Prostate gland (tissue), 2 donors: Measurements from ENCODE around the gene TM9SF4. TPM values are rescaled to one million over a fixed set of nuclear protein-coding genes. Genes with fewer than 3 reads are reported as not detected.

Experiments
- DNase-seq: peaks from one replicate; pipeline ENCODE4 v3.0.0-alpha.2; 2019; ENCODE audit warnings: low spot score
- H3K27ac ChIP-seq, 2 donors: fragments of 200-600 bp; sonication (generic); 2 replicates each; pipeline ENCODE4 v1.5.1; 2017 to 2019
- H3K27me3 ChIP-seq: fragments of 200-600 bp; sonication (generic); replicated peaks from 2 replicates; pipeline ENCODE4 v1.5.1; 2019; ENCODE audit not compliant: insufficient read depth
- H3K36me3 ChIP-seq, 2 donors: fragments of 200-600 bp; sonication (generic); 1 replicate in 1 of 2; 2 replicates in 1 of 2; pipeline versions ENCODE4 v1.5.1 to v1.8.1; 2017 to 2019
- H3K4me1 ChIP-seq: fragments of 200-600 bp; sonication (generic); replicated peaks from 2 replicates; pipeline ENCODE4 v1.5.1; 2019
- H3K4me3 ChIP-seq, 2 donors: fragments of 200-600 bp; sonication (generic); 2 replicates each; pipeline ENCODE4 v1.5.1; 2017 to 2019
- H3K9me3 ChIP-seq: fragments of 200-600 bp; sonication (generic); 2 replicates; pipeline ENCODE4 v1.5.1; 2017
- POLR2A ChIP-seq: fragments of 450-650 bp; IDR thresholded peaks from one replicate; pipeline ENCODE4 v1.6.1; 2016; ENCODE audit warnings: antibody characterized with exemption, mild to moderate bottlenecking
- POLR2AphosphoS5 ChIP-seq: sonication (generic); formaldehyde crosslinking; IDR thresholded peaks from one replicate; pipeline ENCODE4 v1.6.1; 2017; ENCODE audit warnings: antibody characterized with exemption
- WGBS: methylation state at CpG from one replicate; pipeline ENCODE4 v1.1.5; 2018; 5-methylcytosine and 5-hydroxymethylcytosine counted together
- intact Hi-C: fragments of 100-400 bp; cut with DNase I; formaldehyde crosslinking; loops from one replicate; pipeline ENCODE4 v1.14.2; 2022
- total RNA-seq, 2 donors: library from RNA; depleted of rRNA; stranded (reverse); fragments of >200 nt; gene quantifications; one replicate each; pipeline ENCODE4 v1.1.0, GENCODE V29; 2016
- TF ChIP-seq, protein P1 (sequence below), 4 experiments: fragments of 200-600 bp in 2 of 4; fragments of 450-650 bp in 2 of 4; sonication (generic) in 2 of 4; IDR thresholded peaks; 1 replicate in 3 of 4; 2 replicates in 1 of 4; pipeline ENCODE4 v1.5.1; 2016 to 2019; ENCODE audit warnings: antibody characterized with exemption in 4 of 4, mild to moderate bottlenecking in 2 of 4, moderate library complexity in 2 of 4

Gene TM9SF4
- total RNA-seq, 2 donors from 2014 or later: 44.7 to 62.9 TPM

GRCh38 chr20:32078791-32079190 lies 30.7 kb upstream of the TM9SF4 start:
- Histone ChIP-seq H3K27me3 (no peaks in the 10 kb centered on the region), H3K36me3 (no peaks in the 10 kb centered on the region), H3K27ac (no peak overlapping the region), H3K4me1 (no peaks in the 10 kb centered on the region), H3K4me3 (no peak overlapping the region), H3K9me3 (no peaks in the 10 kb centered on the region)
- DNase-seq: no peak
- intact Hi-C loops: no loop called here
- TF ChIP-seq, protein P1, sequence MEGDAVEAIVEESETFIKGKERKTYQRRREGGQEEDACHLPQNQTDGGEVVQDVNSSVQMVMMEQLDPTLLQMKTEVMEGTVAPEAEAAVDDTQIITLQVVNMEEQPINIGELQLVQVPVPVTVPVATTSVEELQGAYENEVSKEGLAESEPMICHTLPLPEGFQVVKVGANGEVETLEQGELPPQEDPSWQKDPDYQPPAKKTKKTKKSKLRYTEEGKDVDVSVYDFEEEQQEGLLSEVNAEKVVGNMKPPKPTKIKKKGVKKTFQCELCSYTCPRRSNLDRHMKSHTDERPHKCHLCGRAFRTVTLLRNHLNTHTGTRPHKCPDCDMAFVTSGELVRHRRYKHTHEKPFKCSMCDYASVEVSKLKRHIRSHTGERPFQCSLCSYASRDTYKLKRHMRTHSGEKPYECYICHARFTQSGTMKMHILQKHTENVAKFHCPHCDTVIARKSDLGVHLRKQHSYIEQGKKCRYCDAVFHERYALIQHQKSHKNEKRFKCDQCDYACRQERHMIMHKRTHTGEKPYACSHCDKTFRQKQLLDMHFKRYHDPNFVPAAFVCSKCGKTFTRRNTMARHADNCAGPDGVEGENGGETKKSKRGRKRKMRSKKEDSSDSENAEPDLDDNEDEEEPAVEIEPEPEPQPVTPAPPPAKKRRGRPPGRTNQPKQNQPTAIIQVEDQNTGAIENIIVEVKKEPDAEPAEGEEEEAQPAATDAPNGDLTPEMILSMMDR (IDR thresholded peaks at IDR 0.05): no peak
- no peak for TF ChIP-seq POLR2AphosphoS5
- TF ChIP-seq POLR2A: no peak

GRCh38 chr20:32079655-32080109 lies 29.8 kb upstream of the TM9SF4 start:
- WGBS: 71% methylated on average over 8 of the region's 8 CpGs
- intact Hi-C loops: no loop called here
- Histone ChIP-seq H3K27ac (no peak overlapping the region), H3K4me3 (no peak overlapping the region), H3K4me1 (no peaks in the 10 kb centered on the region), H3K9me3 (no peaks in the 10 kb centered on the region), H3K36me3 (no peaks in the 10 kb centered on the region), H3K27me3 (no peaks in the 10 kb centered on the region)
- TF ChIP-seq POLR2AphosphoS5 (no peak), POLR2A (no peak)
- TF ChIP-seq, protein P1 (IDR thresholded peaks at IDR 0.05): no peak
- no peak for DNase-seq

GRCh38 chr20:32080783-32081182 lies 28.7 kb upstream of the TM9SF4 start:
- DNase-seq: no peak
- intact Hi-C loops: no loop called here
- Histone ChIP-seq H3K36me3 (no peaks in the 10 kb centered on the region), H3K27me3 (no peaks in the 10 kb centered on the region), H3K9me3 (no peaks in the 10 kb centered on the region), H3K27ac (no peak overlapping the region), H3K4me3 (no peak overlapping the region), H3K4me1 (no peaks in the 10 kb centered on the region)
- 92% methylated on average over 3 of the region's 3 CpGs for WGBS
- TF ChIP-seq POLR2AphosphoS5 (no peak), POLR2A (no peak)
- TF ChIP-seq, protein P1 (IDR thresholded peaks at IDR 0.05): no peak

DNA sequence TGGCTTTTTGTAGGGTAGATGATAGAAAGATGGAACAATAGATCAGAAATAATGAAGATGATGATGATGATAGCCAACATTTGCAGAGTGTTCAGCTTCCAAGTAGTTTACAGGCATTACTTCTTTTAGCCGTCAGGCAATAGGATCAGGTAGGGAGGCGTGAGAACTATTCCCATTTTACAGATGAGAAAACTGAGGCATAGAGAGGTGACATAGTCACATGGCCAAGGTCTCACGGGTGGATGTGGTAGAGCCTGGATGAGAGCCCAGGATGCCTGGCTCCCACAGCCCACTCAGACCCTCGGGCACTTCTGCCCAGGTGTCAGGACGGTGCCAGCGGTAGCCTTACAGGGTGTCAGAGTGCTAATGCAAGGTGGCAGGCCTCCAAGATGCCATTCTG lies 26.0 kb upstream of the TM9SF4 start:
- H3K27ac ChIP-seq: no peak overlapping the region
- DNase-seq: no peak
- H3K27me3 ChIP-seq: no peaks in the 10 kb centered on the region
- TF ChIP-seq POLR2A (no peak), POLR2AphosphoS5 (no peak)
- TF ChIP-seq, protein P1 (IDR thresholded peaks at IDR 0.05): no peak
- no peak overlapping the region for H3K4me3 ChIP-seq
- H3K36me3 ChIP-seq: no peaks in the 10 kb centered on the region
- intact Hi-C loops: no loop called here
- WGBS: 89% methylated on average over 6 of the region's 6 CpGs
- H3K4me1 ChIP-seq: no peaks in the 10 kb centered on the region
- no peaks in the 10 kb centered on the region for H3K9me3 ChIP-seq

- no peak for DNase-seq
- intact Hi-C loops: no loop called here
- no peaks in the 10 kb centered on the region for H3K9me3 ChIP-seq
- no peaks in the 10 kb centered on the region for H3K4me1 ChIP-seq
- no peaks in the 10 kb centered on the region for H3K36me3 ChIP-seq
- H3K27ac ChIP-seq: no peak overlapping the region
- H3K4me3 ChIP-seq: no peak overlapping the region
- no peaks in the 10 kb centered on the region for H3K27me3 ChIP-seq
- no peak for TF ChIP-seq POLR2AphosphoS5
- WGBS: 73% methylated on average over 3 of the region's 3 CpGs
These were observed 22.4 kb upstream of the TM9SF4 start for GRCh38 chr20:32087070-32087469.
